ENCODE results near the gene GNAI1.

GRCh38 chr7:80230327-80230726, 95.7 kb downstream of the GNAI1 start:
- TF ChIP-seq CTCF (IDR thresholded peaks at IDR 0.05): no peak
- TF ChIP-seq POLR2A (IDR thresholded peaks at IDR 0.05): no peak
